Measurements from ENCODE around the gene TAF1B.

TAF1B gene

DNA sequence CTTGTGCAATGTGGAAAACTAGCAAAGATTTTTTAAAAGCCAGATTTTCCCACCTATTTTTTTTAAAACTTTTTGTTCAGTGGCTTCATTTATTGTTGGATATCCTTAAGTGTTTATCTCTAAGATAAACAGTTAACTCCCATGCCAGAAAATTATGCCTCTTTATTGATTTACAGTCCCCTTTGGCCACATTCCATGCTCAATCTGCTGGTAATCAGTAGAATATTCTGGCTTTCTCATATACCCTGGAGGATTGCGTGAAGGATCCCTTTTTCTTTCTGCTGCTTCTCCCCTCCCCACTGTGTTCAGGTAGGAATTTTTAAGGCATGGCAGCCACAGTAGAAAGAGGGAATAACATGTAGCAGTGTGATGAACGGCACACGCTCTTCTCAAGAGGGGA is 110.9 kb downstream of the TAF1B start:
- DNase-seq = no peak
- TF ChIP-seq POLR2A (IDR thresholded peaks at IDR 0.05; ENCODE audit: low read length) = no peak
- no peak for TF ChIP-seq GATA1 (IDR thresholded peaks at IDR 0.05; ENCODE audit: low read depth, low read length)

DNA sequence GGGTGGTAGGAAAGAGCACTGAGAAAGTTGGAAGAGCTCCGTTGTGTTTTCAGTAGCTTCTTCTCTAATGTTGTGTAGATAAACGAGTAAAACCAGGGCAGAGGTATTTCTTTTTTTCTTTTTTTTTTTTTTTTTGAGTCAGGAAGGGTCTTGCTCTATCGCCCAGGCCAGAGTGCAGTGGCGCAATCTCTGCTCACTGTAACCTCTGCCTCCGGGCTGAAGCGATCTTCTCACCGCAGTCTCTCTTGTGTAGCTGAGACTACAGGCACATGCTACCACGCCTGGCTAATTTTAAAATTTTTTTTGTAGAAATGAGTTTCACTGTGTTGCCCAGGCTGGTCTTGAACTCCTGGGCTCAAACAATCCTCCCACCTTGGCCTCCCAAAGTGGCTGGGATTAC is 114.8 kb downstream of the TAF1B start:
- no peak for TF ChIP-seq GATA1 (IDR thresholded peaks at IDR 0.05; ENCODE audit: low read depth, low read length)
- TF ChIP-seq POLR2A (IDR thresholded peaks at IDR 0.05; ENCODE audit: low read length) = no peak
- DNase-seq = no peak

DNA sequence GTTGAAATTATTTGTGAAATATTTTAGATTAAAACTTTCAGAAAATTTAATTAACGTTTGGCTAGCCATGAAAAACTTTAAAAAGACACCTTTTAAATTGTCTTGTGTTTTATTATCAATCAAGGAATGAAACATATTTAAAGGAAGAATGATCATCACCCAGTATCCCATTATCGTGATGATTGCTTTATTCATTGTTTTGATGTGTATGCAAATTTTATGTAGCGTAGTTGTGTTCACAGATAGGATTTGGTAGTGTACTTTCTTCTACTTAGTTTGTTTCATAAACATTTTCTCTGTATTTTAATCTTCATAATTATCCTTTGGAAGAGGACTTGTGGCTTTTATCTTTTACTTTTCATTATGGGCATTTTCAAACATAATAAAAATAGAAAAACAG is 116.0 kb downstream of the TAF1B start:
- DNase-seq = no peak
- TF ChIP-seq POLR2A (IDR thresholded peaks at IDR 0.05; ENCODE audit: low read length) (no peak), GATA1 (IDR thresholded peaks at IDR 0.05; ENCODE audit: low read depth, low read length) (no peak)

DNA sequence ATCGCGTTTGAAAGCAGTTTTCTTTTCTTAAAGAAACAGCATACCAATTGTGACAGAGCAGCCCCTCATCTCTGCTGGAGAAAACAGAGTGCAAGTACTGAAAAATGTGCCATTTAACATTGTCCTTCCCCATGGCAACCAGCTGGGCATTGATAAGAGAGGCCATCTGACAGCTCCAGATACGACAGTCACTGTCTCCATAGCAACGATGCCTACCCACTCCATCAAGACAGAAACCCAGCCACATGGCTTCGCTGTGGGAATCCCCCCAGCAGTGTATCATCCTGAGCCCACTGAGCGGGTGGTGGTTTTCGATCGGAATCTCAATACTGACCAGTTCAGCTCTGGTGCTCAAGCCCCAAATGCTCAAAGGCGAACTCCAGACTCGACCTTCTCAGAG is 117.7 kb downstream of the TAF1B start:
- peak; percentile 92 to 96 for DNase-seq
- peak; percentile 20 for TF ChIP-seq POLR2A (IDR thresholded peaks at IDR 0.05; ENCODE audit: low read length)
- peak; percentile 82 for TF ChIP-seq GATA1 (IDR thresholded peaks at IDR 0.05; ENCODE audit: low read depth, low read length)

DNA sequence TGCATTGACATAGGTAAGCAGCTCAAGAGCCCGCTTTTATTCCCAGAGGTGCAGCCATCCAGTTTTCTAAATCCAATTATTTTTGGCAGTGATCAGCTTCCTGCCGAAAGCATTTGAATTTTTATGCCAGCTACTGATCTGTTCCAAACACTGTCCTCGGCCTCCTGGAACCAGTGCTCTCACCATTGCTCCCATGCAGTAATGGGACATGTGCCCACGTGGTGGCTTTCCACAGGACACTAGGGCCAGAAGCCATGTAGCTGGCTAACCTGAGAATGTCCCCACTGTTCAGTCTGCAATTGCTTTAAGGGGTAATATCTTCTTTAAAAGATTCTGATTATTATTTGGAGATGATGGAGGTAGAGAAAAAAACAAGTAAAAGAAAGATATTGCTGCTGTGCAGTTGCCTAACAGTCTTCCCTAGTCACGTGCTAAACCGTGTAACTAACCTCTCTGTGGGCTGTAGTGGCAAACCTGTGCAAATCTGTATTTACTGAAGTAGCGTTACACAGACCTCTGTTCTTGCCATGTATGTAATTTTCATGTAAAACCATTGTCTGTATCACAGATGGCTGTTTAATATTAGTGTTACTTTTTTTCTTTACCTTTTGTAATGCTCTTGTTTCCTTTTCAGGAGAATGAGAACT is 121.2 kb downstream of the TAF1B start:
- no peak for TF ChIP-seq GATA1 (IDR thresholded peaks at IDR 0.05; ENCODE audit: low read depth, low read length)
- no peak for DNase-seq

DNA sequence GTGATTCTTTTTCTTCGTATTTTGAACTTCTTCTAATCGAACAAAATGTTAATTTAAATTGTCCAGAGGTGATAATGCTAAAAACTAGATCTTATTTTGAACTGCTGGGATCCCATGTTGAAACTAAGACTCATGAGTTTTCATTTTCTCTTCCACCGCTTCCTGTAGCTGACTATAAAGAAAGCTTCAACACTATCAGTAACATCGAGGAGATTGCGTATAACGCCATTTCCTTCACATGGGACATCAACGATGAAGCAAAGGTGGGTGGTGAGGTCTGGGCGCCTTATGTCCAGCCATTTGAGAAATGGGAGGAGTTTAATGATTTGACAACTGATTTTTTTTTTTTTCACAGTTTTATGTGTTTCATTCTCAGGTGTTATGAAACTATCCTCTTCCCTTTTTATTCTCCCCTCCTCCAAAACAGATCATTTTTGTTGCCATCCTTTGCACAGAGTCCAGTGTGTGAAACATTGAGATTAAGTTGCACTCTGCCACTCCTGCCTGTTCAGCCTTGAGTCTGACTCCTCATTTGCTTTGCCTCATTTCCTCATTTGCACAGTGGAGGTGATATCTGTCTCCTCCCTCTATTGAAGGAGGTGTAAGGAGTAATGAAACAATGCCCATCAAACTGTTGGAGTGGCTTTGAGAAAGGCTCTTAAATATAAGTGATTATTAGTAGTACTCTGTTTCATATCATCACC is 122.0 kb downstream of the TAF1B start:
- DNase-seq = no peak
- no peak for TF ChIP-seq POLR2A (IDR thresholded peaks at IDR 0.05; ENCODE audit: low read length)
- TF ChIP-seq GATA1 (IDR thresholded peaks at IDR 0.05; ENCODE audit: low read depth, low read length) = no peak

DNA sequence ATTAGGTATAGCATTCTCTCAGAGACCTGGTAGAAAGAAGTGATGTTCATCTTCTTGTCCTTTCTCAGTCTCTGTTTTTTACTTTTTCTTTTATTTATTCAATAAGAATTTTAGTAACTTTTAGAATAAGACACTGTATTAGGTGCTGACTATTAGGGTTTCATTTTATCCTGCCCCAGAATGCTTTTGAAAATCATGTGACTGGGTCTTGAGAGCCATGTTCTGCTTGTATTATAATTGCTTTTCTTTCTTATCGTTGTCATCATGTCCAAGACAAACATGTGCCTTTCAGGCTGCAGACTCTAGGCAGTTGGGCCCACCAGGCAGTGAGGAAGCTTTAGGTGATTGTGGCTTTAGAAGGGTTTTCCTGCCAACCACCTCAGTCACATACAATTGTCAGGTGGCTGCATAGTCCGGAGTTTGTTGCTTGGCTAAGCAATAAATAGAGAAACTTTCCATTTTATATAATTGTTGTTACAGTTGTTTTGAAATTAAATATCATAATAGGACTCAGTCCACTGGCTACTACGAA is 123.3 kb downstream of the TAF1B start:
- peak in 1 of 2 experiments; percentile 20 for DNase-seq

DNA sequence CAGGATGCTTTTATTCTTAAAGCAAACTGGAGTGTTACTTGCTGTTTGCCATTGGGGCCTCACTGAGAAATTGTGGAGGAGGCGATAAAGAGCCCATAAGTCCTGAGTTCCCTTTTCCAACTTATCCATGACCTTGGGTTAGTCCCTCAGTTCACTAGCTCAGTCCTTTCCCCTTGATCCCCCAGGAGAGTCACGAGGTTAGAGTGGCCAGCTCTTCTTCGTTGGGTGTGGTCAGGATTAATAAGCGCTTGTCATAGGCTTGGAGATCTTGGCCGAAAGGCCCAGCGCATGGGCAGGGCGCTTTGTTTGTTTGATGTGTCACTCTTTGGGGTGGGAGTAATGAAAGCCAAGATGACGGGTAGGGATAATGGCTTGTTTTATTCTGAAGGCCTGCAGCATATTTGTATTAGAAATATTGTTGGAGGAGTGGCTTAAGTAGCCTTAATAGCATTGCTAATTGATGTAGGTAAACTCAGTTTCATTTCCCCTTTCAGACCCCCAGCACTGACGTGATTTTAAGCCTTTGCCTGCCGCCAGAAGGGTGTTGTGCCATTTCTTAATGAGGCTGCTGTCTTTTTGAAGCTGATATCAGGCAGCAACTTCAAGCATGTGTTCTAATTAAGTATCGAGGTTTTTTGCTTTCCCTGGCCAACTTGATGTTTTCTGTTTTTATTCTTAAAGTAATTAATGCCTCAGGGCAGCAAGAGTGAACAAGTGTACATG is 123.9 kb downstream of the TAF1B start:
- TF ChIP-seq GATA1 (IDR thresholded peaks at IDR 0.05; ENCODE audit: low read depth, low read length) = no peak
- no peak for TF ChIP-seq POLR2A (IDR thresholded peaks at IDR 0.05; ENCODE audit: low read length)
- peak; percentile 43 to 56 for DNase-seq

More for the DNA sequence above, 123.3 kb downstream of the TAF1B start:
- TF ChIP-seq POLR2A (IDR thresholded peaks at IDR 0.05; ENCODE audit: low read length) (no peak), GATA1 (IDR thresholded peaks at IDR 0.05; ENCODE audit: low read depth, low read length) (no peak)

DNA sequence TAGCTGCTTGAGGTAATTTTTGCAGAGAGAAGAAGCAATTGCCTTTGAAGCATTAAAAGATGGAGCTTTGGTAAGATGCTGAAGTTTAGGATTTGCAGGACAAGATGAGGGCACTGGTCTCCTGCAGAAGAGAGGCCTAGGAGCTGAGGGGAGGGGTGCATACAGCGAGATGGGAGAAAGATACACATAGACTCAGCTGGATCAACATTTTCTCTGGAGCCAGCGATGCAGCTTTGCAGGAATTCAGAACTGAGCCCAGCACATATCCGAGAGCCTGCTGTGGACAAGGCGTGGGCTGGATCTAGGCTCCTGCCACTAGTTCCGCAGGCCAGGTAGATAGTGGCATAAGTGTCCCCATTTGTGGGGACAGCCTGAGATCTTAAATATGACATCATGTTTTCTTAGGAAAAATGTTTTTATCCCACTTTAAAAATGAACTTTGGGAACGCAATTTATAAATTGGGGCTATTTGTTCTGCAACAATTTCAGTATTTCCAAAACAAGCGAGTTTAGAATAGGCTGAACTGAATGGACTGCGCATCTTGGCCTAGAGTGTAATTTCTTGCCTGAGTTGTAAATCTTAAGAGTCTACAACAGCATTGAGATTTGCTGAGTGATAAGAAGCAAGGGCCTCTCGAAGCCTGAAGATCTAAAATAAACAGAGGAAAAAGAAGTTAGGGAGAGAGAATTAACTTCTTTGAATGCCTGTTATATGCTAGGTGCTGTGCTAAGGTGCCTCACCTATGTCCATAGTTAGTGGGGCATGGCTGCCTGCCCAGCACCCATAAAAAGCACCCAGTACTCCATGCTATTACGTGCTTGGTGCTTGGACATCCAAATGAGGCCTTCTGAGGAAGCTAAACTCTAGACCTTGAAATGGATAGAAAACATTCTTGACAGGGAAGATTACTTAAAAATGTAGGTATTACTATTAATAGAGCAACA is 125.6 kb downstream of the TAF1B start:
- no peak for TF ChIP-seq POLR2A (IDR thresholded peaks at IDR 0.05; ENCODE audit: low read length)
- TF ChIP-seq GATA1 (IDR thresholded peaks at IDR 0.05; ENCODE audit: low read depth, low read length) = no peak

DNA sequence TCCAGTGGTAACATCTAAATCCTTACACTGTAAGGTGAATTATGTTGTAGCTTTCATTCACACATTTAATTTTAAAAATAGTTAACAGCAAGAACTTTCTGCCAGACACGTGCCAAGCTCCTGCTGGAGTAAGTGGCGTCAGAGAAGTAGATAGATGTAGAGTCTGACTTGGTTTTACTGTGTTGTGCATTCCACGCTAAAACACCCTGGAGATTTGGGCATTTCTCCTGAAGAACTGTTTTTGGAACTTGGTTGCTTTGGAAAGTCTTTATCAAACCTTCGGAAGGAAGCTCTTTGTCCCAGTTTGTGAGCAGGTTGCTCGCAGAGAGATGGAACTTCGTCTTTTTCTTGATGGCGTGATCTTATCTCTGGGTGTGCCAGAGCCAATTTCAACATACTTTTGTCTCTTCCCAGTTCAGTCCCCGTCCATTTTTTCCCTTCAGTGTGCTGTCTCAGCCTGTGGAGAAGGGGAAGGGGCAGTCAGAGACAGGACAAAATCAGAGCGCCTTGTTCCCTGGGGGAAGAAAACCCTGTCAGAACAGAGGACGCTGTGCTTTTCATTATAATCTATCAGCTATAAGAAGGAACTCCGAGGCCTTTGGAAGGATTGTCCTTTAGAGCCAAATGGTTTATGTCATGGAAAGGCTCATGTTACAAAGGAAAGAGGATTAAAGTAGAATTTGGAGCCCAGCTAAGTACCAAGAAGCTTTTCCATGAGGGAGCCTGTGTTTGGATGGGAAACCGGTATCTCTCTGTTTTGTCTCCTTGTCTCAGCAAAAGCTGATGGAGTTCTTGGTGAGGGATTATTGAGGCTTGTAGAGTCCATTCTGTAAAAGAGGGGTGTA is 127.1 kb downstream of the TAF1B start:
- DNase-seq = no peak
- TF ChIP-seq GATA1 (IDR thresholded peaks at IDR 0.05; ENCODE audit: low read depth, low read length) = no peak
- no peak for TF ChIP-seq POLR2A (IDR thresholded peaks at IDR 0.05; ENCODE audit: low read length)

More for the DNA sequence above, 125.6 kb downstream of the TAF1B start:
- no peak for DNase-seq

DNA sequence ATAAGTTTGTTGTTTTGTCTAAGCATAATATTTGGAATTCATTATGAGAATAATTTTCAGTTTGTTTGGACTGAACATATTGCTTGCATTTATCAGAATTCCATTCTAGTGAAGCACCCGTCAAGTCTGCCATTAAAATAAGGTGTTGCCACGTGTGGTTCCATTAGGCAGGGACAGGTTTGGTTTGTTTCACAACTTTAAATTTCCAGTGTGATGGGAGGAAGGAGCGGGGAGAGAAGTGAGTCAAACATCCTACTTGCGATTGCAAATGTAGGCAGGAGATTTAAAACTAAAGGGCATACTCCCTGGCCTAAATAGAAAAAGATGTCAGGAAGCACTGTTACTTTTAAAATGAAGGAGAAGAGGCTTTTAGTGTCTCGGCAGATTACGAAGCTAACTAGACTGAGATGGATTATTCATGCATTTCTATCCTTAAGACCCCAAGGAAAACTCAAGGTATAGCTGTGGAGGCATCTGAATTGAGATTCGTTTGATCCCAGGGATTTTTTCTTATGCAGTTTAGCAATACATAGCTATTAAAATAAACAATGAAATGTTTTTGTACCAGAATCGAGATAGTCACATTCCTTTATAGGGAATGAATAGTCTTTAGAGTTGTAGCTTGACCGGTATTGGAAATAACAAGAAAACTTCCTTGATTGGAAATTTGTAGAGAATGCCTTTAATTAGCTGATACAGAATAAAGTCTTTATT is 128.0 kb downstream of the TAF1B start:
- no peak for DNase-seq
- no peak for TF ChIP-seq GATA1 (IDR thresholded peaks at IDR 0.05; ENCODE audit: low read depth, low read length)
- TF ChIP-seq POLR2A (IDR thresholded peaks at IDR 0.05; ENCODE audit: low read length) = no peak

DNA sequence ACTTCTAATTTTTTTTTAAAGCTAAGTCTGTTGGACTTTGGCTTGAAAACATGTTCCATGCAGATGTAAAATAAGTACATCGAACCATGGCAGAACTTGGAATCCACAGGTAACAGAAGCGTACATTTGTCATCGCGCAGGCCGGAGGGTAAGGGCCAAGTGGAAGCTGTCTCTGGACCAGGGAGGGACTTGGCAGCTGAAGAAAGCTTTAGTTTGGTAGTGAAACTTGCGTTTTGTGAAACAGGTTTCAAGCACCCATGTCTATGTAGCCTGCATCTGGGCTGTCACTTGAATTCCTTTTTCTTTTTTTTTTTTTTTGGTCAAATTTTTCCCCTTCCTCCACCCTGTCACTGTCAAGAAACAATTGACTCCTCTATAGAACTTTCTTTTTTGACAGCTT is 128.6 kb downstream of the TAF1B start:
- DNase-seq = no peak
- TF ChIP-seq GATA1 (IDR thresholded peaks at IDR 0.05; ENCODE audit: low read depth, low read length) (no peak), POLR2A (IDR thresholded peaks at IDR 0.05; ENCODE audit: low read length) (no peak)

Measured in erythroblast (primary cell).